Esophagus muscularis mucosa (tissue), 4 donors: ENCODE results near the gene CUBN. TPM values are rescaled to one million over a fixed set of nuclear protein-coding genes. Genes with fewer than 3 reads are reported as not detected.

Experiments
- DNase-seq: peaks from one replicate; pipeline ENCODE4 v3.0.0-alpha.2; 2017; ENCODE audit errors: extremely low spot score
- H3K27ac ChIP-seq, 4 donors: fragments of 200-600 bp; sonication (generic); replicated peaks in 1 of 4; 1 replicate in 3 of 4; 2 replicates in 1 of 4; pipeline ENCODE4 v1.5.1; 2016 to 2019; ENCODE audit warnings: mild to moderate bottlenecking in 1 of 4
- H3K27me3 ChIP-seq, 4 donors: fragments of 200-600 bp; sonication (generic); one replicate each; pipeline versions ENCODE4 v1.5.1 to v1.6.0; 2016 to 2019
- H3K36me3 ChIP-seq, 4 donors: fragments of 200-600 bp; sonication (generic); one replicate each; pipeline ENCODE4 v1.5.1; 2016 to 2019
- H3K4me1 ChIP-seq, 4 donors: fragments of 200-600 bp; sonication (generic); one replicate each; pipeline ENCODE4 v1.5.1; 2016 to 2019
- H3K4me3 ChIP-seq, 4 donors: fragments of 200-600 bp; sonication (generic); 1 replicate in 2 of 4; 2 replicates in 2 of 4; pipeline ENCODE4 v1.5.1; 2016 to 2019; ENCODE audit warnings: mild to moderate bottlenecking in 4 of 4, moderate library complexity in 1 of 4
- H3K9me3 ChIP-seq, 4 donors: fragments of 200-600 bp; sonication (generic); 1 replicate in 3 of 4; 2 replicates in 1 of 4; pipeline ENCODE4 v1.5.1; 2016 to 2019
- EP300 ChIP-seq: sonication (generic); formaldehyde crosslinking; IDR thresholded peaks from one replicate; pipeline ENCODE4 v1.6.1; 2017; ENCODE audit warnings: antibody characterized with exemption
- POLR2A ChIP-seq: fragments of 450-650 bp; IDR thresholded peaks from one replicate; pipeline ENCODE4 v1.6.1; 2017; ENCODE audit warnings: antibody characterized with exemption, moderate library complexity, mild to moderate bottlenecking, low read depth
- POLR2AphosphoS5 ChIP-seq, 2 donors: sonication (generic); formaldehyde crosslinking; IDR thresholded peaks; one replicate each; pipeline ENCODE4 v1.6.1; 2017; ENCODE audit warnings: antibody characterized with exemption in 2 of 2
- WGBS: methylation state at CpG from one replicate; pipeline ENCODE4 v1.1.5; 2018; 5-methylcytosine and 5-hydroxymethylcytosine counted together
- intact Hi-C: fragments of 100-400 bp; cut with DNase I; formaldehyde crosslinking; loops from one replicate; pipeline ENCODE4 v1.15.1; 2023
- total RNA-seq, 4 donors: library from RNA; depleted of rRNA; stranded (reverse); fragments of >200 nt; gene quantifications; one replicate each; pipeline versions ENCODE4 v1.1.0 to v1.2.1, GENCODE V29; 2016
- TF ChIP-seq, protein P1 (sequence below), 3 experiments: fragments of 200-600 bp in 2 of 3; fragments of 450-650 bp in 1 of 3; sonication (generic) in 2 of 3; IDR thresholded peaks; one replicate each; pipeline ENCODE4 v1.5.1; 2017 to 2019; ENCODE audit warnings: antibody characterized with exemption in 3 of 3, mild to moderate bottlenecking in 2 of 3, moderate library complexity in 1 of 3

The CUBN gene
- total RNA-seq, 4 donors from 2014 or later = 1.3 to 4.6 (median 2.3) TPM

DNA sequence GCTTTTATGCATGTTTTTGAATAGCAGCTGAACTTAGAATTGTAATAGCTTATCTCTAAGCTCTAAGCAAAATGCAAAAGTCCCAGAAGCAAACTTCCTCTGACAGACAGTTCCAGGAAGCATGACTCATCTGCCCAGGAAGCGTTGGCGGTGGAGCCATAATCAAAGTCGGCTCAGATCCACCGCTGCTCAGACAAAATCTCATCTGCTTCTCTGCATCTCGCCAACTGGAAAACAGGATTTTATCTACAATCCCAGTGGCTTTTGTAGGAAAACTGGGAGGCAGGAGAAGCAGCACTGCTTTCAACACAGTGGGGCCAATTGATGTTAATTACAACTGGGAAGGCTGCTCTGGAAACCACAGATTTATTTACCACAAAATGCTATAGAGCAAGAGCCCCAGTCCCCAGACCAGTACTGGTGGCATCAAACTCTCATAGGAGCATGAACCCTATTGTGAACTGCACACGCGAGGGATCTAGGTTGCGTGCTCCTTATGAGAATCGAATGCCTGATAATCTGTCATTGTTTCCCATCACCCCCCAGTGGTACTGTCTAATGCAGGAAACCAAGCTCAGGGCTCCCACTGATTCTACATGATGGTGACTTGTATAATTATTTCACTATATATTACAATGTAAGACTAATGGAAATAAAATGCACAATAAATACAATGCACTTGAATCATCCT lies 99.9 kb downstream of the CUBN start:
- Histone ChIP-seq H3K4me3 (peak overlapping the region in 3 of 4 donors; percentile 2 to 9 (median 8)), H3K27me3 (no peaks in the 10 kb centered on the region), H3K4me1 (peaks cover 22 to 35% (median 28%) of the 10 kb centered on the region in 4 donors), H3K27ac (peak overlapping the region; percentile 5 to 61 (median 54)), H3K36me3 (no peaks in the 10 kb centered on the region), H3K9me3 (no peaks in the 10 kb centered on the region)
- peak; percentile 93 for DNase-seq
- TF ChIP-seq POLR2A = no peak
- peak; percentile 61 to 67 for TF ChIP-seq POLR2AphosphoS5 (IDR thresholded peaks at IDR 0.05)
- intact Hi-C loops = no loop called here
- 43% methylated on average over 9 of the region's 9 CpGs for WGBS

DNA sequence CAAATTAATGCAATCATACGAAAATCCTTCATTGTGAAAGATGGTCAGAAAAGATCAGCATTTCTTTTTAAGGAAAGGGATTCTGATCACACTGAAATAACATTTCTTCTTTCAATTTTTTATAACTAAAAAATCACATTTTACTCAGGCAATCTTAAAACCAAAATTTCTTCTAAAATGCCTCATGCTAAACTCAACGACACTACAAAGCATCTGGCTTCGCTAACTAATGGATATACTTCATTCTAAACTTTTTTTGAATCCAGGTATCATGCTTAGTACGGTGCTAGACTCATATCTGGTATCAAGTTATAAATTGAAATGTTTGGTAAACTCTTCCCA lies 100.4 kb downstream of the CUBN start:
- Histone ChIP-seq H3K36me3 (no peaks in the 10 kb centered on the region), H3K4me1 (peaks cover 23 to 38% (median 31%) of the 10 kb centered on the region in 4 donors), H3K9me3 (no peaks in the 10 kb centered on the region), H3K27me3 (no peaks in the 10 kb centered on the region), H3K27ac (peak overlapping the region in 3 of 4 donors; percentile 48 to 61 (median 60)), H3K4me3 (peak overlapping the region in 1 of 4 donors; percentile 9)
- intact Hi-C loops = no loop called here
- no peak for DNase-seq
- TF ChIP-seq POLR2A (no peak), EP300 (no peak), POLR2AphosphoS5 (IDR thresholded peaks at IDR 0.05) (no peak)
- TF ChIP-seq, protein P1, sequence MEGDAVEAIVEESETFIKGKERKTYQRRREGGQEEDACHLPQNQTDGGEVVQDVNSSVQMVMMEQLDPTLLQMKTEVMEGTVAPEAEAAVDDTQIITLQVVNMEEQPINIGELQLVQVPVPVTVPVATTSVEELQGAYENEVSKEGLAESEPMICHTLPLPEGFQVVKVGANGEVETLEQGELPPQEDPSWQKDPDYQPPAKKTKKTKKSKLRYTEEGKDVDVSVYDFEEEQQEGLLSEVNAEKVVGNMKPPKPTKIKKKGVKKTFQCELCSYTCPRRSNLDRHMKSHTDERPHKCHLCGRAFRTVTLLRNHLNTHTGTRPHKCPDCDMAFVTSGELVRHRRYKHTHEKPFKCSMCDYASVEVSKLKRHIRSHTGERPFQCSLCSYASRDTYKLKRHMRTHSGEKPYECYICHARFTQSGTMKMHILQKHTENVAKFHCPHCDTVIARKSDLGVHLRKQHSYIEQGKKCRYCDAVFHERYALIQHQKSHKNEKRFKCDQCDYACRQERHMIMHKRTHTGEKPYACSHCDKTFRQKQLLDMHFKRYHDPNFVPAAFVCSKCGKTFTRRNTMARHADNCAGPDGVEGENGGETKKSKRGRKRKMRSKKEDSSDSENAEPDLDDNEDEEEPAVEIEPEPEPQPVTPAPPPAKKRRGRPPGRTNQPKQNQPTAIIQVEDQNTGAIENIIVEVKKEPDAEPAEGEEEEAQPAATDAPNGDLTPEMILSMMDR (IDR thresholded peaks at IDR 0.05) = no peak
- 64% methylated on average over 4 of the region's 4 CpGs for WGBS

DNA sequence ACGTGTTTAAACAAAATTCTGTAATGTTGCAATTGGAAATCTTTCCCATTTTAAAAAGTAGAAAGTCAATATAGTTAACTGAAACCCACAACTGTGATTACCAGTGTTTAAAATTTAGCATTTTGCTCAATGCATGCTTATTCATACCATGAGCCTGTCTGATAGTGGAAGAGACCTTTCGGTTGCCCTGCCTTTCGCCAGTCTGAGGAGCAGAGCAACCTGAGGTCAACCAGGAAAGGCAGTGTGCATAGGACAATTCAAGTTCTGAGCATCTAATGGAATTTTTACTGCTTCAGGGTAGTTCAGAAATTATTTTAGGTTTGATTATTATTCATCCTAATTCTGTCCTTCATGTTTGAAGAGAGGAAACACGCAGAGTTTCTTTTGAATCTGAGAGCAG lies 100.8 kb downstream of the CUBN start:
- WGBS = 90% methylated on average over 4 of the region's 4 CpGs
- no peak overlapping the region for H3K4me3 ChIP-seq
- no peak for DNase-seq
- TF ChIP-seq POLR2AphosphoS5 (IDR thresholded peaks at IDR 0.05) (no peak), POLR2A (no peak), EP300 (no peak)
- TF ChIP-seq, protein P1 (IDR thresholded peaks at IDR 0.05) = no peak
- no peaks in the 10 kb centered on the region for H3K27me3 ChIP-seq
- intact Hi-C loops = no loop called here
- no peaks in the 10 kb centered on the region for H3K36me3 ChIP-seq
- H3K4me1 ChIP-seq = peaks cover 23 to 42% (median 35%) of the 10 kb centered on the region in 4 donors
- H3K9me3 ChIP-seq = no peaks in the 10 kb centered on the region
- peak overlapping the region in 3 of 4 donors; percentile 48 to 61 (median 60) for H3K27ac ChIP-seq

DNA sequence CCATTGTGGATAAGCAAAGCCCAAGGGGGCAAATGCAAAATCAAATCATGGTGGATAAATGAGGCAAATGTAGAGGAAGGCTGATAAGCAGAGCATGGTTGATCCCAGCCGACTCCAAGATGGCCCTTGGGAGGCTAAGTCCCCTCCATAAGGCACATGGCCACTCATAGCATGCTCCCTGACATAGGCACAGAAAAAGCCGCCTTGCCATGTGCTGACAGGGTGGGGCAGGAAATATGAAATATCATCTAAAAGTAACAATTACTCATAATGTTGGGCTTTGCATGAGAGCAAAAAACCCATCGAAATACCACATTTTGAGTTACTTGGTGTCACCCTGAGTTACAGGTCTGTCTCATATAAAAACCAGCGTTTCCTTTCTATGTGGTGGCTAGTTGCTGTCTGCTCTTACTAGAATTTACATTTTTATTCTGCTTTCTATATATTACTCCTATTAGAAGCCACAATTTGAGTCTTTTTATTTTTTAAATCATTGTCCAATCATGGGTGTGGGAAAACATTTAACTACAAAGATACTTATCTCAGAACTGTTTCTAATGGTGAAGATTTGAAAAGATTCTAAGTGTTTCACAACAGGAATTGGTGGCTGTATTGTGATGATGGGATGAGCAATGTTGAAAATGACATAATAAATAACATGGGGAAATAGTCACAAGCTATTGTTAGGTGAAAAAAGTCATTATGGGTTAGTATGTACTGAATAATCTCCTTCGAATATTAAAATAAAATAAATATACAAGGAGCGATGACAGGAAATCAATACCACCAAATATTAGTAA lies 102.7 kb downstream of the CUBN start:
- H3K9me3 ChIP-seq = no peaks in the 10 kb centered on the region
- intact Hi-C loops = no loop called here
- H3K27ac ChIP-seq = peak overlapping the region in 1 of 4 donors; percentile 41
- H3K4me1 ChIP-seq = peaks cover 33 to 54% (median 46%) of the 10 kb centered on the region in 4 donors
- no peaks in the 10 kb centered on the region for H3K27me3 ChIP-seq
- H3K36me3 ChIP-seq = no peaks in the 10 kb centered on the region
- H3K4me3 ChIP-seq = no peak overlapping the region
- peak; percentile 47 for DNase-seq
- WGBS = 89% methylated on average over 6 of the region's 6 CpGs
- TF ChIP-seq EP300 (no peak), POLR2A (no peak), POLR2AphosphoS5 (IDR thresholded peaks at IDR 0.05) (no peak)
- TF ChIP-seq, protein P1 (IDR thresholded peaks at IDR 0.05) = no peak
